Measurements from ENCODE around the gene CDH13. TPM values are rescaled to one million over a fixed set of nuclear protein-coding genes. Genes with fewer than 3 reads are reported as not detected.

CDH13 gene
- total and polyA plus RNA-seq, 10 of the 15 experiments (the other 5 are each of a cell fraction or from before 2014, with no cell fraction given): under 0.01 to 0.05 TPM; not detected in 8

DNA sequence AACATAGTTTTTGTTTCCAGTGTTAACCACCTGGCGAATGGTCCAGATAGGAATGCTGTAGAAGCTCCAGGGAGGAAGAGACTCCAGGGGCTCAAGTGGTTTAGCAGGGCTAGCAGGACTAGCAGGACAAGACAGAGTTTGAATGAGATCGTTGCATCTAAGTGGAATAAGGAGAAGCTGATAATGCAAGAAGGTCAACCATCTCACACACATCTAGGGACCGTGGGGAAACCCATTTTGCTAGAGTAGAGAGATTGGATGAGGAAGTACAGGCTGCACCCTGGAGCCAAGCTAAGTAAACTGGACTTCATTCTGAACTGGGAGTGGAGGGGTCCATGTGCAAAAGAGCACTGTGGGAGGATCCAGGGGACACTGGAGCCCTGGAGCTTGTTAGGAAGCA is 1094.9 kb downstream of the CDH13 start:
- RAD21 ChIA-PET (ENCODE audit: unreplicated experiment): no interaction called here
- CTCF ChIA-PET: no interaction called here
- in situ Hi-C loops (cut with MboI): no loop called here
- H3K27me3 ChIP-seq (replicated peaks in 1 of 2; ENCODE audit: control insufficient read depth in 2 of 2, insufficient read depth in 2 of 2, low read length in 1 of 2): no peaks in the 10 kb centered on the region
- ATAC-seq (no peak), FAIRE-seq (no peak), DNase-seq (ENCODE audit: low read depth, low spot score) (no peak)
- intact Hi-C loops (cut with micrococcal nuclease; ENCODE audit: unreplicated experiment): no loop called here
- 0% methylated on average over 3 of the region's 3 CpGs for WGBS (ENCODE audit: insufficient coverage, insufficient replicate concordance, low lambda C conversion rate, missing lambda C conversion rate)
- H3K4me2 ChIP-seq (ENCODE audit: control insufficient read depth, insufficient read depth): no peak overlapping the region
- no peaks in the 10 kb centered on the region for H3K9me3 ChIP-seq (replicated peaks; ENCODE audit: control insufficient read depth, insufficient read depth, low read length)
- H3K4me1 ChIP-seq (ENCODE audit: control insufficient read depth, insufficient read depth, low read length): no peaks in the 10 kb centered on the region
- H3K36me3 ChIP-seq (ENCODE audit: control insufficient read depth in 2 of 2, insufficient read depth in 2 of 2, low read length in 1 of 2): no peaks in the 10 kb centered on the region
- H3K9ac ChIP-seq (ENCODE audit: control insufficient read depth, insufficient read depth, low read length): no peak overlapping the region
- H4K20me1 ChIP-seq (ENCODE audit: control insufficient read depth, insufficient read depth): no peaks in the 10 kb centered on the region
- no peak overlapping the region for H3K27ac ChIP-seq (ENCODE audit: control insufficient read depth, insufficient read depth)
- SMC1A ChIA-PET (ENCODE audit: uncharacterized antibody, unreplicated experiment): no interaction called here
- H3K4me3 ChIP-seq: no peak overlapping the region
- TF ChIP-seq, protein P1, sequence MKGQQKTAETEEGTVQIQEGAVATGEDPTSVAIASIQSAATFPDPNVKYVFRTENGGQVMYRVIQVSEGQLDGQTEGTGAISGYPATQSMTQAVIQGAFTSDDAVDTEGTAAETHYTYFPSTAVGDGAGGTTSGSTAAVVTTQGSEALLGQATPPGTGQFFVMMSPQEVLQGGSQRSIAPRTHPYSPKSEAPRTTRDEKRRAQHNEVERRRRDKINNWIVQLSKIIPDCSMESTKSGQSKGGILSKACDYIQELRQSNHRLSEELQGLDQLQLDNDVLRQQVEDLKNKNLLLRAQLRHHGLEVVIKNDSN (IDR thresholded peaks at IDR 0.05; ENCODE audit: borderline replicate concordance, extremely low read length, insufficient read depth, low read depth, low read length): no peak
- no peak for TF ChIP-seq SMARCA5 (IDR thresholded peaks at IDR 0.05)
- H3K79me2 ChIP-seq (ENCODE audit: control insufficient read depth, insufficient read depth, low read length): no peaks in the 10 kb centered on the region
- no peak overlapping the region for H2AFZ ChIP-seq (ENCODE audit: control insufficient read depth, low read depth, low read length)
- no TSS peak for BruUV-seq (replicated peaks)
- POLR2A ChIA-PET: no interaction called here

DNA sequence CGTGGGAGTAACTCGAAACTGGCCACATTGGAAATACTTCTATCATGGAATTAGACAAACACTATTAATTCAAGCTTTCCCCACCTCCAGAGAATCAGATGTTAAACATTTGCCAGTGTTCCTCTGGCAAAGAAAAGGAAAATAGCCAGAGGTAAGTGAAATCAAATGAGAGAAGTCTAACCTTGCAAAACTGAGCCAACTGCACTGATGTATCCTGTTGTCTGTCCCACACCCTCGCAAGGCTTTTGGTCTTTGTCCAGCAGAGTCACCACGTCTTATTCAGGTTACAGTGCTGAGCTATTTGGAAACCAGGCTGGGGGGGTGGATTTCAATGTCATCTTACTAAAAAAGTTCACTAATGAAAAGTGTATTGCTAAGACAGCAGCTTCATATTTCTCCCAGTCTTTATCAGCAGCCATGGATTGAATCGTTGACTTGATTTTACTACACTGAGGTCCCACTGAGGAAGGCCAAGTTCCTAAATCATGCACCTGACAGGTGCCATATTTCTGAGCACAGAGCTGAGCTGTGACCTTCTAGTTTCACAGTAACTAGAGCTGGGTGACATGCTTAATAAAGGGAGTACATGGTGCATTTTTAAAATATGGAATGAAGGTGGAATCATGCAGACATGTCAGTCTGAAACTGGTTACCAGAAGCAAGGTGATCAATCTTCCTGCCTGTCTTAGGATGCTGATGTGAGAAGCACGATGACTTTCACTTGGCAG is 1095.9 kb downstream of the CDH13 start:
- FAIRE-seq: no peak
- no peak overlapping the region for H3K9ac ChIP-seq (ENCODE audit: control insufficient read depth, insufficient read depth, low read length)
- no peak overlapping the region for H2AFZ ChIP-seq (ENCODE audit: control insufficient read depth, low read depth, low read length)
- ChIA-PET CTCF (no interaction called here), POLR2A (no interaction called here), RAD21 (ENCODE audit: unreplicated experiment) (no interaction called here), SMC1A (ENCODE audit: uncharacterized antibody, unreplicated experiment) (interaction anchor here (0.9 kb wide), 1 partner anchor 15 kb away, joined by 3 read pairs; no protein-coding TSS in a partner anchor)
- 5% methylated on average over 6 of the region's 6 CpGs for WGBS (ENCODE audit: insufficient coverage, insufficient replicate concordance, low lambda C conversion rate, missing lambda C conversion rate)
- H3K4me2 ChIP-seq (ENCODE audit: control insufficient read depth, insufficient read depth): no peak overlapping the region
- no peak for DNase-seq (ENCODE audit: low read depth, low spot score)
- no peaks in the 10 kb centered on the region for H3K36me3 ChIP-seq (ENCODE audit: control insufficient read depth in 2 of 2, insufficient read depth in 2 of 2, low read length in 1 of 2)
- intact Hi-C loops (cut with micrococcal nuclease; ENCODE audit: unreplicated experiment): no loop called here
- in situ Hi-C loops (cut with MboI): no loop called here
- H3K27ac ChIP-seq (ENCODE audit: control insufficient read depth, insufficient read depth): no peak overlapping the region
- H3K79me2 ChIP-seq (ENCODE audit: control insufficient read depth, insufficient read depth, low read length): no peaks in the 10 kb centered on the region
- H3K27me3 ChIP-seq (replicated peaks in 1 of 2; ENCODE audit: control insufficient read depth in 2 of 2, insufficient read depth in 2 of 2, low read length in 1 of 2): no peaks in the 10 kb centered on the region
- no peaks in the 10 kb centered on the region for H4K20me1 ChIP-seq (ENCODE audit: control insufficient read depth, insufficient read depth)
- H3K4me1 ChIP-seq (ENCODE audit: control insufficient read depth, insufficient read depth, low read length): no peaks in the 10 kb centered on the region
- ATAC-seq: no peak
- no peaks in the 10 kb centered on the region for H3K9me3 ChIP-seq (replicated peaks; ENCODE audit: control insufficient read depth, insufficient read depth, low read length)
- no TSS peak for BruUV-seq (replicated peaks)
- H3K4me3 ChIP-seq: no peak overlapping the region
- no peak for TF ChIP-seq SREBF2 (IDR thresholded peaks at IDR 0.05; ENCODE audit: low read length)
- no peak for TF ChIP-seq TAF1 (IDR thresholded peaks at IDR 0.05; ENCODE audit: borderline replicate concordance, low read depth, low read length)
- TF ChIP-seq, protein P2, sequence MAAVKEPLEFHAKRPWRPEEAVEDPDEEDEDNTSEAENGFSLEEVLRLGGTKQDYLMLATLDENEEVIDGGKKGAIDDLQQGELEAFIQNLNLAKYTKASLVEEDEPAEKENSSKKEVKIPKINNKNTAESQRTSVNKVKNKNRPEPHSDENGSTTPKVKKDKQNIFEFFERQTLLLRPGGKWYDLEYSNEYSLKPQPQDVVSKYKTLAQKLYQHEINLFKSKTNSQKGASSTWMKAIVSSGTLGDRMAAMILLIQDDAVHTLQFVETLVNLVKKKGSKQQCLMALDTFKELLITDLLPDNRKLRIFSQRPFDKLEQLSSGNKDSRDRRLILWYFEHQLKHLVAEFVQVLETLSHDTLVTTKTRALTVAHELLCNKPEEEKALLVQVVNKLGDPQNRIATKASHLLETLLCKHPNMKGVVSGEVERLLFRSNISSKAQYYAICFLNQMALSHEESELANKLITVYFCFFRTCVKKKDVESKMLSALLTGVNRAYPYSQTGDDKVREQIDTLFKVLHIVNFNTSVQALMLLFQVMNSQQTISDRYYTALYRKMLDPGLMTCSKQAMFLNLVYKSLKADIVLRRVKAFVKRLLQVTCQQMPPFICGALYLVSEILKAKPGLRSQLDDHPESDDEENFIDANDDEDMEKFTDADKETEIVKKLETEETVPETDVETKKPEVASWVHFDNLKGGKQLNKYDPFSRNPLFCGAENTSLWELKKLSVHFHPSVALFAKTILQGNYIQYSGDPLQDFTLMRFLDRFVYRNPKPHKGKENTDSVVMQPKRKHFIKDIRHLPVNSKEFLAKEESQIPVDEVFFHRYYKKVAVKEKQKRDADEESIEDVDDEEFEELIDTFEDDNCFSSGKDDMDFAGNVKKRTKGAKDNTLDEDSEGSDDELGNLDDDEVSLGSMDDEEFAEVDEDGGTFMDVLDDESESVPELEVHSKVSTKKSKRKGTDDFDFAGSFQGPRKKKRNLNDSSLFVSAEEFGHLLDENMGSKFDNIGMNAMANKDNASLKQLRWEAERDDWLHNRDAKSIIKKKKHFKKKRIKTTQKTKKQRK (IDR thresholded peaks at IDR 0.05; ENCODE audit: low read depth, low read length): no peak
- TF ChIP-seq IKZF2 (IDR thresholded peaks at IDR 0.05): no peak
- TF ChIP-seq POLR2AphosphoS2 (IDR thresholded peaks at IDR 0.05; ENCODE audit: low read depth, low read length): no peak
- TF ChIP-seq ZNF207 (IDR thresholded peaks at IDR 0.05; ENCODE audit: borderline replicate concordance): no peak
